ENCODE results near the gene BEGAIN. TPM values are rescaled to one million over a fixed set of nuclear protein-coding genes. Genes with fewer than 3 reads are reported as not detected.

The BEGAIN gene
- total and polyA plus RNA-seq, 2 donors (not counting 3 experiments of a cell fraction or from before 2014, with no cell fraction given): 0.49 TPM; not detected in 1

DNA sequence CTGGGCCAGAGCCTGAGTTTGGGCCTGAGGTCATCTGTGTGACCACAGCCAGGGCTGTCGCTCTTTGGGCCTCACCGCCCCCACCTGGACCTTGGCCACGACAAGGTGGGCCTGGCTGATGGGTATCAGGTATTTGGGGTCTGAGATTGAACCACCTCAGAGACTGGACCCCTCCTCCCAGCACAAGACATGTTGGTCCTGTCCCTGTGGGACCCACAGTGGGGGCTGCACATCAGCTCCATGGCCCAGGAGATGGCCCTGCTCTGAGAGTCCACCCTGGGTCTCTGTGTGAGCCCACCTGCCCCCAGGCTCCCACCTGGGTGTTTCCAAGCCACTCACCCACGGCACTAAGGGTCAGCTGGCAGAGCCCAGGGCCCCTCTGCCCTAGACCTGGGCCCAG lies 20.6 kb downstream of the BEGAIN start:
- no peaks in the 10 kb centered on the region for H3K36me3 ChIP-seq (ENCODE audit: control insufficient read depth in 2 of 2, extremely low read depth in 1 of 2, insufficient read depth in 2 of 2, low read length in 2 of 2)
- no peak overlapping the region for H3K27ac ChIP-seq (ENCODE audit: insufficient read depth, low read depth, low read length)
- H2AFZ ChIP-seq (ENCODE audit: low read depth, low read length): no peak overlapping the region
- H3K4me2 ChIP-seq (ENCODE audit: insufficient read depth, low read length): no peak overlapping the region
- H3K79me2 ChIP-seq (ENCODE audit: control insufficient read depth, insufficient read depth, low read length): no peaks in the 10 kb centered on the region
- H3K4me1 ChIP-seq (ENCODE audit: control insufficient read depth, extremely low read depth, insufficient read depth, low read length): peaks cover 2% of the 10 kb centered on the region
- H3K9me1 ChIP-seq (replicated peaks; ENCODE audit: control insufficient read depth, extremely low read depth, insufficient read depth, low read length): no peaks in the 10 kb centered on the region
- intact Hi-C loops (cut with micrococcal nuclease) (no loop called here), dilution Hi-C loops (cut with MboI; ENCODE audit: extremely low pct_ligation_motif_present, low sequenced_read_pairs) (no loop called here)
- H4K20me1 ChIP-seq (replicated peaks; ENCODE audit: control insufficient read depth, extremely low read depth, insufficient read depth, low read length): no peaks in the 10 kb centered on the region
- no TSS peak for BruUV-seq (replicated peaks)
- no peak for FAIRE-seq
- POLR2A ChIA-PET: no interaction called here
- no peaks in the 10 kb centered on the region for H3K9me3 ChIP-seq (replicated peaks; ENCODE audit: control insufficient read depth, insufficient read depth, low read length)
- no peak for TF ChIP-seq POLR2AphosphoS5 (IDR thresholded peaks at IDR 0.05; ENCODE audit: insufficient read depth, low read depth, low read length)
- TF ChIP-seq, protein P1, sequence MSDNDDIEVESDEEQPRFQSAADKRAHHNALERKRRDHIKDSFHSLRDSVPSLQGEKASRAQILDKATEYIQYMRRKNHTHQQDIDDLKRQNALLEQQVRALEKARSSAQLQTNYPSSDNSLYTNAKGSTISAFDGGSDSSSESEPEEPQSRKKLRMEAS (IDR thresholded peaks at IDR 0.05; ENCODE audit: insufficient read depth, insufficient read length): no peak
- no peak for TF ChIP-seq JUN (IDR thresholded peaks at IDR 0.05; ENCODE audit: borderline replicate concordance, insufficient read depth, insufficient read length, low read depth)
- no peak for TF ChIP-seq FOS (IDR thresholded peaks at IDR 0.05; ENCODE audit: borderline replicate concordance, insufficient read depth, low read length)
- TF ChIP-seq EZH2 (IDR thresholded peaks at IDR 0.05; ENCODE audit: borderline replicate concordance, low read depth, low read length, severe bottlenecking): no peak
- TF ChIP-seq, protein P2, sequence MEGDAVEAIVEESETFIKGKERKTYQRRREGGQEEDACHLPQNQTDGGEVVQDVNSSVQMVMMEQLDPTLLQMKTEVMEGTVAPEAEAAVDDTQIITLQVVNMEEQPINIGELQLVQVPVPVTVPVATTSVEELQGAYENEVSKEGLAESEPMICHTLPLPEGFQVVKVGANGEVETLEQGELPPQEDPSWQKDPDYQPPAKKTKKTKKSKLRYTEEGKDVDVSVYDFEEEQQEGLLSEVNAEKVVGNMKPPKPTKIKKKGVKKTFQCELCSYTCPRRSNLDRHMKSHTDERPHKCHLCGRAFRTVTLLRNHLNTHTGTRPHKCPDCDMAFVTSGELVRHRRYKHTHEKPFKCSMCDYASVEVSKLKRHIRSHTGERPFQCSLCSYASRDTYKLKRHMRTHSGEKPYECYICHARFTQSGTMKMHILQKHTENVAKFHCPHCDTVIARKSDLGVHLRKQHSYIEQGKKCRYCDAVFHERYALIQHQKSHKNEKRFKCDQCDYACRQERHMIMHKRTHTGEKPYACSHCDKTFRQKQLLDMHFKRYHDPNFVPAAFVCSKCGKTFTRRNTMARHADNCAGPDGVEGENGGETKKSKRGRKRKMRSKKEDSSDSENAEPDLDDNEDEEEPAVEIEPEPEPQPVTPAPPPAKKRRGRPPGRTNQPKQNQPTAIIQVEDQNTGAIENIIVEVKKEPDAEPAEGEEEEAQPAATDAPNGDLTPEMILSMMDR (IDR thresholded peaks at IDR 0.05; ENCODE audit: extremely low read depth in 1 of 2, insufficient read depth in 1 of 2, low read depth in 1 of 2, low read length in 2 of 2): no peak
- no peak for TF ChIP-seq MYC (IDR thresholded peaks at IDR 0.05; ENCODE audit: low read depth, low read length)
- TF ChIP-seq GATA2 (IDR thresholded peaks at IDR 0.05; ENCODE audit: insufficient read depth, insufficient read length, low read depth, low read length): no peak
- no peak for TF ChIP-seq POLR2A (IDR thresholded peaks at IDR 0.05; ENCODE audit: low read depth, low read length)
- H3K4me3 ChIP-seq (replicated peaks in 1 of 3; ENCODE audit: insufficient read depth in 1 of 3, low read depth in 1 of 3, low read length in 3 of 3): no peak overlapping the region
- H3K27me3 ChIP-seq (ENCODE audit: control insufficient read depth in 2 of 2, insufficient read depth in 2 of 2, low read length in 2 of 2): peaks cover 28 to 32% of the 10 kb centered on the region in 2 experiments
- CTCF ChIA-PET: no interaction called here
- no peak overlapping the region for H3K9ac ChIP-seq (replicated peaks; ENCODE audit: extremely low read depth, insufficient read depth, low read length)
- no peak for DNase-seq (ENCODE audit: low read depth, low spot score)
